Mucosa of stomach (tissue), 1 donor: Measurements from ENCODE around the gene MAGEF1.

ENCODE experiments used
- H3K27me3 ChIP-seq: one replicate; pipeline ENCODE4 v1.7.0; 2013; ENCODE audit warnings: mild to moderate bottlenecking, low read length; ENCODE audit not compliant: control insufficient read depth, insufficient read depth
- H3K36me3 ChIP-seq: one replicate; pipeline ENCODE4 v1.7.0; 2013; ENCODE audit warnings: low read length; ENCODE audit not compliant: control insufficient read depth, insufficient read depth
- H3K4me1 ChIP-seq: one replicate; pipeline ENCODE4 v1.7.0; 2013; ENCODE audit warnings: mild to moderate bottlenecking, low read length; ENCODE audit not compliant: control insufficient read depth, insufficient read depth
- H3K4me3 ChIP-seq: one replicate; pipeline ENCODE4 v1.7.0; 2013; ENCODE audit warnings: low read length
- H3K9ac ChIP-seq: one replicate; pipeline ENCODE4 v1.7.0; 2013; ENCODE audit warnings: mild to moderate bottlenecking, low read length, moderate library complexity
- H3K9me3 ChIP-seq: one replicate; pipeline ENCODE4 v1.7.0; 2013; ENCODE audit warnings: mild to moderate bottlenecking, low read length, moderate library complexity; ENCODE audit not compliant: control insufficient read depth
- donor health status: Pancreatic carcinoma.

MAGEF1 gene

DNA sequence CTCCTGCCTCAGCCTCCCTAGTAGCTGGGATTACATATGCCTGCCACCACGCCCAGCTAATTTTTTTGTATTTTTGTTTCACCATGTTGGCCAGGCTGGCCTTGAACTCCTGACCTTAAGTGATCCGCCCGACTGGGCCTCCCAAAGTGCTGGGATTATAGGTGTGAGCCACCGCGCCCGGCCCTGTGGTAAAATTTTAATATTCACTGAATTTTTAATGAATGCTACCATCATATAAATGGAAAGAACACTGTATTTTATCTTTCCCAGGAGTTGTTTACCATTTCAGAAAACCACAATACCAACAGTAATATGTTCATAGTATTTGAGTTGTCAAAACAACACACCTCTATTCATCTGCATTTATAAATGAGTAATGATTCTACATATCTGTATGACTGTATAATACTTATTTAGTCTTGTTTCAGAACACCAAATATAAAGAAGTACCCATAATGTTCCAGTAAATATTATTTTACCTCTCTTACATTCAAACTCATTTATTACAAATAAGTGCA, 16.2 kb upstream of the MAGEF1 start:
- H3K9ac ChIP-seq = no peak overlapping the region
- no peaks in the 10 kb centered on the region for H3K4me1 ChIP-seq
- no peaks in the 10 kb centered on the region for H3K9me3 ChIP-seq
- H3K4me3 ChIP-seq = no peak overlapping the region
- no peaks in the 10 kb centered on the region for H3K27me3 ChIP-seq
- H3K36me3 ChIP-seq = no peaks in the 10 kb centered on the region

DNA sequence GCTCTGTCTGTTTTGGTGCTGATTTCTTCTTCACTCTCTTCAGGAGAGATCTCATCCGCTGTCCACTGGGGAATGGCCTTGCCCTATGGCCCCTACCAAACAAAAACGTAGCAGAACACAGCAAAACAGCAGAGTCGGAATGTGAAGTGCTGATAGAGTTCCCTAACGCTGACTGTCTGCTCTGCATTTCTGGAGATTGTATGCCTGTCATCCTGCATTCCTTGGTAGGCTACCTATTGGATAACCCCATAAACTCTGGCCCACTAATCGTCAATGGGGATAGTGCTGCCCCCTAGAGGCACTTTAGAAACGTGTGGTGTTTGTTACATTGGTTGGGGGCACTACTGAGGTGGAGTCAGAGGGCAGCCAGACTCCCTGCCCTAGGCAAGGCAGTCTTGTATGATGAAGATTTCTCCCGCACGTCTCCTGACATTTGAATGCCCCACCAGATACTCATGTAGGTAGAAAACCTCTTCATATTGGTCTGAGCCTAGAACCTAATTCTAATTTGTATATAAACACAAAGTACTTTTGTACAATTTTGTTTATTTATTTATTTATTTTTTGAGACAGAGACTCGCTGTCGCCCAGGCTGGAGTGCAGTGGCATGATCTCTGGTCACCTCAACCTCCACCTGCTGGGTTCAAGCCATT, 15.6 kb upstream of the MAGEF1 start:
- Histone ChIP-seq H3K4me1 (no peaks in the 10 kb centered on the region), H3K4me3 (no peak overlapping the region), H3K9me3 (no peaks in the 10 kb centered on the region), H3K9ac (no peak overlapping the region), H3K27me3 (no peaks in the 10 kb centered on the region), H3K36me3 (no peaks in the 10 kb centered on the region)

DNA sequence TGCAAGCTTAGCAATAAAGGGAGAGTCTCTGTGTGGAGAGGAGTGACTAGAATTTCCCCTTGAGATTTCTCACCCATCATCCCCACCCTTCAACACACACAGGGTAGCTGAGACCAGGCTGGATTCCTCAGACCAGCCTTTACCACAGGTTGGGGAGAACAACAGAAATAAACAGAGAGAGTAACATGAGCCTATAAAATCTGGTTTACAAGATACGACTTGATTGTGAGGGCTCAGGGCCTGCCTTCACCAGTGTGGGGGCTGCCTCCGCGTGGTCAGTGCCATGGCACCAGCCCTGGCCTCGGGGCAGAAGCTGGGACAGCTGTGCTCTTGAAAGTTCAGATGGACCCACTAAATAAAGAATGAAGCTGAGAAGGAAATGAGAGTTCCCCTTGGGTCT, 14.6 kb upstream of the MAGEF1 start:
- Histone ChIP-seq H3K27me3 (no peaks in the 10 kb centered on the region), H3K9ac (no peak overlapping the region), H3K36me3 (no peaks in the 10 kb centered on the region), H3K4me3 (no peak overlapping the region), H3K9me3 (no peaks in the 10 kb centered on the region), H3K4me1 (no peaks in the 10 kb centered on the region)

DNA sequence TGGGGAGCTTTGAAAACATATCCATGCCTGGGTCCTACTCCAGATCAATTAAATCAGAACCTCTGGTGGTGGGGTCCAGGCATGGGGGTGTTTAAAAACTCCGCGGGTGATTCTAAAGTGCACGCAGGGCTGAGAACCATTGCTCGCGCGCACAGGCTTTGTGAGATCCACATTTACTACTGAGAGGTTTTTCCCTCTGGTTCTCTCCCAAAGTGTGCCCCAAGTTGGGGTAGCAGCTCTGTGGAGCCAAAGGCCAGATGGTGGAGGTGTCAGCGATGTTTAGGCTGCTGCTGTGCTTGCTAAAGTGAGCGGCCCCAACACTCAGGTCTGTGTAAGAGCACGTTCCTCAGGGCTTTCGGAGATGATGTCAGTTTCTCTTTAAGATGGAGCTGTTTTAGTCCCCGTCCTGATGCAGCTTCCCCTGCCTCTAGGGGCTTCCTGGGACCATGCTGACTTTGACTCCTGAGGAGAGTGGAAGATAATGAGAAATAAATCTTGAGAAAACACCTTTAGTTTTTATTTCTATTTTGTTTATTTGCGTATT, 13.4 kb upstream of the MAGEF1 start:
- H3K4me3 ChIP-seq = no peak overlapping the region
- no peaks in the 10 kb centered on the region for H3K36me3 ChIP-seq
- H3K4me1 ChIP-seq = no peaks in the 10 kb centered on the region
- H3K9me3 ChIP-seq = no peaks in the 10 kb centered on the region
- H3K27me3 ChIP-seq = no peaks in the 10 kb centered on the region
- no peak overlapping the region for H3K9ac ChIP-seq

DNA sequence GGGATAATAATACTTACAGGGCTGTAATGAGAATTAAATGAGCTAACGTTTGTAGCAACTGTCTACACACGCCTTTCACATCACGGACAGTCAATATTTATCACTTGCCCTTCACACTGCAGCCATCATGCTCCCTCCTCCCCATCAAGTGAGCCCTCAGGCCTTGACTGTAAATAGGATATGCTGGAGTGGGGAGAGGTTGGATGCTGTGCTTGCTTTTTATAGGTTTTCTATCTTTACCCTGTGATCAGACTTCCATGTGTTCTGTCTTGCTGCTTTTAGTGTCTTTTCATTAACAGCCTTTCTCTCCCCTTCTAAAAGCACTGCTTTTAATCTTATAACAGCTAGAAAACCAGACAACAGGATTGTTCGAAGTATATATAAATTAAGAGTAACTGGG, 12.8 kb upstream of the MAGEF1 start:
- Histone ChIP-seq H3K4me1 (no peaks in the 10 kb centered on the region), H3K27me3 (no peaks in the 10 kb centered on the region), H3K9ac (no peak overlapping the region), H3K36me3 (no peaks in the 10 kb centered on the region), H3K9me3 (no peaks in the 10 kb centered on the region), H3K4me3 (no peak overlapping the region)

DNA sequence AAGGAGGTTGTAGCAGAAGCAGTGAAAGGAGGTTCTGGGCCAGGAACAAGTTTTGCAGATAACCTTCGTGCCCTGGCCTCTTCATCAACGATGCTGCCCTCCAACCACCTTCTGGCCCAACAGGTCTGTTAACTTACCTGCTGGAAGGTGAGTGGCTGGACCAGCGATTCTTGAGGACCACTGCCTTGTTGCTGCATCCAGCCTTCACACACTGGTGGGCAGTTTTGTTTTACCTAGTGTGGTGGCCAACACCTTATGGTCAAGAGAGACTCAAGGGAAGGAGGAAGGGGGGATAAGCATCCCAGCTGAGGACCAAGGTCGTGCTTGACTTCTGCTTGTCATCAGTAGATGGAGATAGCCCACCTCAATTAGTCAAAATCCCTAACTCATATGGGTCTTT, 7.8 kb upstream of the MAGEF1 start:
- no peaks in the 10 kb centered on the region for H3K36me3 ChIP-seq
- no peaks in the 10 kb centered on the region for H3K27me3 ChIP-seq
- H3K4me1 ChIP-seq = peaks cover 6% of the 10 kb centered on the region
- no peak overlapping the region for H3K9ac ChIP-seq
- H3K9me3 ChIP-seq = no peaks in the 10 kb centered on the region
- no peak overlapping the region for H3K4me3 ChIP-seq

DNA sequence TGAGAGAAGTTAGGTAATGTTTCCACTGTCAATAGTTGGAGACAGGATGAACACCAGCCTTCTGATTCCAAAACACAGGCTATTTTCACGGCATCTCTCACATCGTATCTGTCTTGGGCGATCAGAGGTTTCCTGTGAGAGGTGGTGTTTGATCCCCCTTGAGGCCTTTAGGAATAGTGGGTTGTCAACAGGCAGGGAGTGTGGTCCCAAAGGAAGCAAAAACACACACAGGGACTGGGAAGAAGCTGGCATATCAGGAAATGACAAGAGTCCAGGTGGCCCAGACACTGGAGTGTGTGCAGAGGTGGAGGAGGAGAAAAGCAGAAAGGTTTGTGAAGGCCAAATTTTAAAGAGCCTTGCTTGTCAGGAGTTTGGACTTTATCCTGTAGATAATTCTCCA, 6.6 kb upstream of the MAGEF1 start:
- no peak overlapping the region for H3K4me3 ChIP-seq
- peaks cover 6% of the 10 kb centered on the region for H3K4me1 ChIP-seq
- no peaks in the 10 kb centered on the region for H3K9me3 ChIP-seq
- H3K27me3 ChIP-seq = no peaks in the 10 kb centered on the region
- no peak overlapping the region for H3K9ac ChIP-seq
- no peaks in the 10 kb centered on the region for H3K36me3 ChIP-seq

DNA sequence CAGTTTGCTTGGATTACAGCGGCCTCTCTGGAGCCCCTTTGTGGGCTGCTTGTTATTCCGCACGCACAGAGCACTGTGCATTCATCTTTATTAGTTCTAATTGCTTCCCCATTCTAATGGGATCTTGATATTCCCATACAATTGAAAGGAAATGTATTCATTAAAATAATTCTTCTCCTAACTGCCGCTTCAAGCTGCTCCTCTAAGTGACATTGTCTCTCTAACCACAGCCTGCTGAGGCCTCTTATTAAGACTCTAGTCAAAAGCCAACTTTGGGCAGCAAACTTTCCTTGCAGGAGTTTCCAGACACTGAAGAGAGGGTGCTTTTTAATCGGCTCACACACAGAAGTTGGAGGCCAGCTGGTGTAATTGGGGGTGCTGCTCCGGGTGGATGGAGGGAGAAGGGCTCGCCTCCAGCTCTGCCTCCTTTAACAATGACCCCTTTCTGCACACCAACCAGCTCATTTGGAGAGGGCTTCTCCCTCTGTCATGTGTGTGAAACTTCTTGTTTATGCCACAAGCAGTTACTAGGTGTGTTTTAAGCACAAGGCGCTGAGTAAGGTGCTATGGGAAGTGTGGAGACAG, 5.6 kb upstream of the MAGEF1 start:
- Histone ChIP-seq H3K4me1 (peaks cover 6% of the 10 kb centered on the region), H3K27me3 (no peaks in the 10 kb centered on the region), H3K4me3 (no peak overlapping the region), H3K36me3 (no peaks in the 10 kb centered on the region), H3K9me3 (no peaks in the 10 kb centered on the region), H3K9ac (no peak overlapping the region)

DNA sequence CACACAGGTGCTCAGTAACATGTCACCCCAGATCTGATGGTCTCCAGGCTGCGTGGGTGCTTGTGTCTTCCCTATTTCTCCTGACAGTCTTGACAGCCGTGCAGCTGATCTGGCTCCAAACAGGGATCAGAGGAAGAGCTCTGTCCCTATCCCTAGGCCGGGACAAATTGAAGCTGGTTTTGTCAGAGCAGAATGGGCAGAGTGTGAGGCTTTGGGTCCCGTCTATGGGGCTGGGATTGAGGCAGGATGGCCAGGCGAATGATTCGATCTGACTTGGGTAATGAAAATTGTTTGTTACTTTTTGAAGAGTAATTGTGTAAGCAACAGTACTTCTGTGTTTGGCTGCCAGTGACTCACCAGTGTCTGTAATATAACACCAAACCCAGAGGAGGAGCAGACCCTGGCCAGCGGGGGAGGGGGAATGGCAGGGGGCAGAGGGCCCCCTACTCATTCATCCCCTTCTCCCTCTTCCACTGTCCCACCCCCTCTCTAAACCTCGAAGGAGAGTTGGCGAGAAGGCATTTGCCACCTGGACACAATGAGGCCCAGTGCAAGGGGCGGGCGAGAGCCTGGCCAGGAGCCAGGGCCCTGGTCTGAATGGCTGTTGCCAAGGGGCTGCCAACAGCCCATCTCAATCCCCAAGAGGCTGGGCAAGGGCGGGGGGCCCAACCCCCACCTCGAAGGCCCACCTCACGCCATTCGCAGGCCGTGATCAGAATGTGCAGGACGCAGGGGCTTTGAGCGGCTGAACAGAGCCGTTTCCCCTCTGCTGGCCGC, 4.9 kb upstream of the MAGEF1 start:
- Histone ChIP-seq H3K4me3 (no peak overlapping the region), H3K36me3 (no peaks in the 10 kb centered on the region), H3K9ac (no peak overlapping the region), H3K27me3 (no peaks in the 10 kb centered on the region), H3K9me3 (no peaks in the 10 kb centered on the region), H3K4me1 (peaks cover 6% of the 10 kb centered on the region)

DNA sequence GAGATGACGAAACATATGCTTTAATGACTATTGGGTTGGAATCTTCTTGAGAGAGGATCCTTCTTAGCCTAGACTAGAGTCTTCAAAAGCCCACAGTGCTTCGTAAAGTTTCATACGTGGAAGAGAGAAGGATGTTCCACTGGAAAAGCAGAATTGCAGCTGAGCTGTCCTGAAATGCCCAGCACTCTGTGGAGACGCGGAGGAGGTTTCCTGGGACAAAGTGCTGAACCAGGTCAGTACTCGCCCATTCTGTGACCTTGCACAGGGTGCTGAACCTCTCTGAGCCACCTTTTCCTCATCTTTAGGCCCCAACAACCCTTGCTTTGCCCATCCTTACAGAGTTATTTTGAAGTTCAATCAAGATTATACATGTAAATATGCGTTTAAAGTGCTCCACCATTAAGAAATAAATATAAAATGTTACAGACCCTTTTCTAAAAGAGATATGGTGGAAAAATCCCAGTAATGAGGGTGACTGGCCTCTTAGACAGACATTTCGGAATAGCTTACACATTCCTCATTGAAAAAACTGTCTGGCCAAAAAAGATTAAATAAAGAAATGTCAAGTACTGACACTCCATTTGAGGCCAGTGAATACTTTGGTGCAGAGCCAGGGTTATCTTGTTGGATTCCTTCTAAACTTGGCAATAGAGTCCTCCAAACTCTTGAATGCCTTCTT, 4.2 kb upstream of the MAGEF1 start:
- H3K4me3 ChIP-seq = no peak overlapping the region
- no peaks in the 10 kb centered on the region for H3K9me3 ChIP-seq
- no peaks in the 10 kb centered on the region for H3K36me3 ChIP-seq
- H3K9ac ChIP-seq = no peak overlapping the region
- H3K27me3 ChIP-seq = no peaks in the 10 kb centered on the region
- peaks cover 6% of the 10 kb centered on the region for H3K4me1 ChIP-seq

DNA sequence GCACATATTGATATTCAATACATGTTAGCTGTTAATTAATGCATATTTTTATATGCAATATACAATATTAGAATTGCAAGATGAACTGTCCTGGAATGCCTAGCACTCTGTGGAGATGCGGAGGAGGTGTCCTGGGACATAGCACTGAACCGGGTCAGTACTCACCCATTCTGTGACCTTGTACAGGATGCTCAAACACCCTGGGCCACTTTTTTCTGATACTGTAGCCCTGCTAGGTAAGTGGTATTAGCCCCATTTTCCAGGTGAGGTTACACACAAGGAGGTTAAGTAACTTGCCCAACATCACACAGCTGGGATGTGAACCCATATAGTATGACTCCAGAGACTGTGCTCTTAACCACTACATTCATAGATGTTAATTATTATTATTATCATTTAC, 1.7 kb upstream of the MAGEF1 start:
- Histone ChIP-seq H3K4me1 (peaks cover 18% of the 10 kb centered on the region), H3K9me3 (no peaks in the 10 kb centered on the region), H3K27me3 (no peaks in the 10 kb centered on the region), H3K4me3 (no peak overlapping the region), H3K36me3 (peaks cover 6% of the 10 kb centered on the region), H3K9ac (no peak overlapping the region)

DNA sequence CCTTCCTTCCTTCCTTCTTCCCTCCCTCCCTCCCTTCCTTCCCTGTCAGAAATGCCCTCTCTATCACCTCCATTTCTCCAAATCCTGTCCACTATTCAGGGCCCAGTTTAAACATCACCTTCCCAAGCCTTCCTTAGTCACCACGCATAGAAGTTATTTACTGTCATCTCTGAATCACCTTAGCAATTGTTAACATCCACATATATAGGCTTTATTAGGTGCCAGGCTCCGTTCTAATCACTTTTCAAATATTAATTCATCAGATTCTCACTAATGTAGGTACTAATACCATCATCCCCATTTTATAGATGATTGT, 1.1 kb upstream of the MAGEF1 start:
- H3K27me3 ChIP-seq = no peaks in the 10 kb centered on the region
- H3K4me1 ChIP-seq = peaks cover 18% of the 10 kb centered on the region
- H3K4me3 ChIP-seq = no peak overlapping the region
- H3K9me3 ChIP-seq = no peaks in the 10 kb centered on the region
- H3K9ac ChIP-seq = no peak overlapping the region
- H3K36me3 ChIP-seq = peaks cover 6% of the 10 kb centered on the region
